ENCODE data around the gene FBXO31.
"Not testable (repeated sequence)": the region's sequence is repeated elsewhere in the genome, so short reads cannot be mapped to it uniquely, and the experiment has no call there.

The FBXO31 gene

DNA sequence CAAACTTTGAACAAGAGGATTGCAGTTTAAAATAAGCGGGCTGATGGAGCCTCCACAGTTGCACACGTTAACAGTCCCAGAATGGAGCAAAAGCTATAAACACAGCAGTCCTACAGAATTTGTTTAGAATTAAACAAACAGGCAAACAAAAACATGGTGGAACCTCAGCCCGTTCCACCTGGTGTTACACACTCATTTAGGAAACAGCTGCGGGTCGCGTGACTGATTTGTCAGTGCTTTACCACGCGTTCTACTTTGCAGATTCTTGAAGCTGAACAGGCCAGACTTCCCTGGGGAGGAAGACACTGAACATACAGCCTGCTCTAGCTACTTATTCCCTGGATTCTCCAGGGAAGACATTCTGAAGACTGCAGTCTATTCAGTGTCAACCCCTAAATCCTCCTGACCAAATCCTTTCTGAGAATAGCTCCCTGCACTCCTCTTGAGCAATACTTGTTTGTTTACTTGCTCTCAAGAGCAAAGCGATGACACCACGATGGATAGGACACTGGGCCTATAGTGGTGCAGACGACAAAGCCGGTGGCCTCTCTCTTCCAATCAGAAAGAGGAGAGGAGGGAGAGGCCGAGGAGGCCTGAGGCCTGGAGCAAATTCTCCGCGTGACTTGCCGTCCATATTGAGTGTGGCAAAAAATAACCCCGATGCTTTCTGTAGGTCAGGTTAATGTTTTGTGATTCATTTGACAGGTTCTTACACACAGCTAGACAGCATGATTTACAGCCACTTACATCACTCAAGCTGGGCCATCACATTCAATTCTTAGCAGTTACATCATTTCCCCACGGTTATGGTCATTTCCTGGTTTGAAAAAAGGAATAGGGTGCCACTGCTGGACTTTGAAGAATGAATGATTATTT is 4.6 kb upstream of the FBXO31 start:
- peak; percentile 76 to 85 (median 77) for DNase-seq (ENCODE audit: low read depth in 2 of 3, low spot score in 1 of 3)

- DNase-seq (ENCODE audit: low read depth in 2 of 3, low spot score in 1 of 3), result not testable (repeated sequence)
Observed at GRCh38 chr16:87384875-87385167, 1.2 kb upstream of the FBXO31 start.

DNA sequence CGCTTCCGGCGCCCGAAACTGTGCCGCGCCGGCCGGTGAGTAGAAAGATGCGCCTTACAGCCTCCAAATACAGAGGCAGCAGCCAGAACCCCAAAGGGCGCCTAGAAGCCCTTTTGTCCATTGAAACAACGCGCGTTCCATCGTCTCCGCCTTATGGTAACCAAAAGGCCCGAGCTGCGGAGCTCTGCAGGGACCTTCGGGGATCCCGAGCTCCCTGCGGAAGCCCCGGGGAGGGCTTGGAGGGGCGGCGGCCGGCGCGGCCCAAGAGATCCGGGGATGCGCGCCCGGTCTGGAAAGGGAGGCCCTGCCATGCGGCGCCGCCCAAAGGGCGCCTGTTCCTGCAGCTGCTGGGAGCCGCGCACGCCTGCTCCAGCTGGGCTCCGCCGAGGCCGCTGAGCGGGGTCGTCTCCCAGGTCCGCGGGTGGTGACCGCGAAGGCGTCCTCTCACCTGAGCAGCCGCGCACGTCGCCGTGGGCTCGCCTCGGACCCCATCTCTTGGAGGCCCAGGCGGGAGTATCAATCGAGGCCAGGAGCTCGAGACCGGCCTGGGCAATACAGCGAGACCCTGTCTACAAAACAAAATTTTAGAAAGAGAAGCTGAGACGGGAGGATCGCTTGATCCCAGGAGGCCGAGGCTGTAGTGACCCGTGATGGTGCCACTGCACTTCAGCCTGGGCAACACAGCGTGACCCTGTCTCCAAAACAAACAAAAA is 742 bp upstream of the FBXO31 start:
- peak in 1 of 3 donors; percentile 30 for DNase-seq (ENCODE audit: low read depth in 2 of 3, low spot score in 1 of 3)

- DNase-seq (ENCODE audit: low read depth in 2 of 3, low spot score in 1 of 3), result no peak
Observed at GRCh38 chr16:87382023-87382785, 1.4 kb downstream of the FBXO31 start.

- no peak for DNase-seq (ENCODE audit: low read depth in 2 of 3, low spot score in 1 of 3)
Observed at GRCh38 chr16:87380881-87381280, 2.7 kb downstream of the FBXO31 start.

- DNase-seq (ENCODE audit: low read depth in 2 of 3, low spot score in 1 of 3), result no peak
Observed at GRCh38 chr16:87380403-87380802, 3.2 kb downstream of the FBXO31 start.

- DNase-seq (ENCODE audit: low read depth in 2 of 3, low spot score in 1 of 3), result not testable (repeated sequence)
Observed at GRCh38 chr16:87379312-87379752, 4.2 kb downstream of the FBXO31 start.

- no peak for DNase-seq (ENCODE audit: low read depth in 2 of 3, low spot score in 1 of 3)
Observed at GRCh38 chr16:87376660-87377059, 6.9 kb downstream of the FBXO31 start.

GRCh38 chr16:87375426-87376135 is 8.0 kb downstream of the FBXO31 start:
- no peak for DNase-seq (ENCODE audit: low read depth in 2 of 3, low spot score in 1 of 3)

DNA sequence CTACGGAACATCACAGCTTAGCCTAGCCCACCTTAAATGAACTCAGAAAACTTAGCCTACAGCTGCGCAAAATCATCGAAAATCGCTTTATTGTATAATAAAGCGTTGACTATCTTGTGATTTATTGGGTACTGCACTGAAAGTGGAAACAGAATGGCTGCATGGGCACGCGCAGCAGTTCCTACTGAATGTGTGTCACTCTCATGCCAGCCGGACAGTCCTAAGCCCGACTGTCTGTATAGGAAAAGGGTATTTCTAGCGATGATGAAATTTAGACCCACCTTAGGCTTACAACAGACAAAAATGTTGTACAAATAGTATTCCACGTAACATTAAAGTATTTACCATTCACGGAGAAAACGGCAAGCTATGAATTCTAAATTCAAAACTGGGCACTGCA is 9.3 kb downstream of the FBXO31 start:
- no peak for DNase-seq (ENCODE audit: low read depth in 2 of 3, low spot score in 1 of 3)

GRCh38 chr16:87372305-87372704 is 11.3 kb downstream of the FBXO31 start:
- DNase-seq (ENCODE audit: low read depth in 2 of 3, low spot score in 1 of 3), result no peak

- DNase-seq (ENCODE audit: low read depth in 2 of 3, low spot score in 1 of 3), result no peak
Observed at GRCh38 chr16:87371261-87371866, 12.2 kb downstream of the FBXO31 start.

DNA sequence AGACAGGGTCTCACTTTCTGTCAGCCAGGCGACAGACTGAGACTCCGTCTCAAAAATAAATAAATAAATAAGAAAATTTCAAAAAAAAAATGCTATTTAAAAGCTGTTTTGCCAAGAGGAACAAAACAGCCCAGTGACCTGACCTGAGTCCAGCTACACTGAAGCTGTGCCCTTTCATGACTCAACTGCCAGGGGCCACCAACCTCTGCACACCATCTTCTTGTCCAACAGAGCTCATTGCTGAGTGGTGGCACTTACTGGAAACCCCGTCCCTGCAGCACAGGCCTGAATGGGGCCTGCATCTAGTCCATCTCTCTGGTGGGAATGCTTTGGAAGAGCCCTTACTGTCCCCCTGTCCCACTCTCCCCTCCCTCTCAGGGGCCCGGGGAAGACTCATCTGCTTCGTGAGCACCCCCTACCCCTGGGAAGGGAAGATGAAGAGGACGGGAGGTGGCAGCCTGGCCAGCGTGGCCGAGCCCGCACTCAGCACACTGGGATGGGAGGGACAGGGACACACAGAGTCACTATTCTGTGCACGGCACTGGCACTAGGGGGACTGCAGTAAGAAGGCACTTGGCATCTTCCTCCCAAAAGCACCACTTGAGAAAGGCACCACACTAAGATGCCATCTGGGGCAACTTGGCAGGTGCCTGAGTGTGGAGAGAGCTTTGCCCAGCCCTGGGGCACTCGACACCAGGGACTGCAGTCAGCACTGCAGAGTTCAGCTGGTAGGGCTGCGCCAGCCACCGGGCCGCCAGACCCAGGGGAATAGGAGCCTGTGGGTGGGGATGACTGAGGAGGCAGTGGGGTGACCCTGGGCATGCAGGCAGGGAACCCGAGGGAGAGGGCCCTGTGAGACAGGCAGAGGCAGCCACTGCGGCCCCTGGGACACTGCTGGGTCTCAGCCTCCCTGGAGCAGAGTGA is 13.5 kb downstream of the FBXO31 start:
- no peak for DNase-seq (ENCODE audit: low read depth in 2 of 3, low spot score in 1 of 3)

DNA sequence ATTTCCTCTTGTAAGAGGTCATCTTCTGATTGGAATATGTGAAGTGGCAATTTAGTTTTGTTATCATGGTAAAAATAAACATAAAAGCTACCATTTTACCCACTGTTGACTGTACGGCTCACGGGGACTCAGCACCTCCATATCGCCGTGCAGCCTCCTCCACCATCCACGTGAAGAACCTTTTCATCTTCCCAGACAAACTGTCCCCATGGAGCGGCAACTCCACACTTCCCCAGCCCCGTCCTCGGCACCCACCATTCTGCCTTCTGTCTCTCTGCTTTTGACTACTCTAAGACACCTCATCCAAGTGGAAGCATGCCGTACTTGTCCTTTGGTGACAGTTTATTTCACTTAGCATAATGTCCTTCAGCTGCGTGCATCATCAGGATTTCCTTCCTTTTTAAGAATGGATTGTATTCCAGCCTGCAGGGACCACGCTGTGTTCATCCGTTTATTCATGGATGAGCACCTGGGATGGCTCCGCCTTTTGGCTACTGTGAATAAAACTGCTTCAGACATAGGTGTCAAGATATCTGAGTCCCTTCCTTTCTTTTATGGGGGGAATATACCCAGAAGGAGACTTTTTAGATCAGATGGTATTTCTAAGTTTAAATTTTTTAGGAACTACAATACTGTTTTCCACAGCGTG is 14.3 kb downstream of the FBXO31 start:
- DNase-seq (ENCODE audit: low read depth in 2 of 3, low spot score in 1 of 3), result no peak

- no peak for DNase-seq (ENCODE audit: low read depth in 2 of 3, low spot score in 1 of 3)
Observed at GRCh38 chr16:87368029-87368770, 15.4 kb downstream of the FBXO31 start.

DNA sequence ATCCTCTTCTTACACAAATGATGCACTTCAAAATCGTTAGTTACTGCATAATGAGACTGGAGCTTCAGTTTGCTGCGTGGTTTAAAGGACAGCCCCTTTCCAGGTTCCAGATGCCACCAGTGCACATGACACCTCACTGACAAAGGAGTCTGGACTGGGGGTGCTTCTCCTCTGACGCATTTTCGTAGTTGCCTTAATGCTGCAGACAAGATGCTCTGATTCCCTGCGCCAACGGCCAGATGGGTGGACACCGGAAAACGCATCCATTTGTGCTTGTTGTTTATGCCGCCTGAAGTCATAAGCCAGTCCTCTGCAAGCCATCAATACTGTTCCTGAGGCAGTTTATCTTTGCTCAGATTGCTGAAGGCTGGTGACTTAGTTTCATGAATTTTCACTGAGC is 16.0 kb downstream of the FBXO31 start:
- no peak for DNase-seq (ENCODE audit: low read depth in 2 of 3, low spot score in 1 of 3)

GRCh38 chr16:87366930-87367329 is 16.6 kb downstream of the FBXO31 start:
- DNase-seq (ENCODE audit: low read depth in 2 of 3, low spot score in 1 of 3), result no peak

- DNase-seq (ENCODE audit: low read depth in 2 of 3, low spot score in 1 of 3), result no peak
Observed at GRCh38 chr16:87366288-87366687, 17.3 kb downstream of the FBXO31 start.
